ENCODE data around the gene KRTAP4-4.
"Not testable (repeated sequence)": the region's sequence is repeated elsewhere in the genome, so short reads cannot be mapped to it uniquely, and the experiment has no call there.

The KRTAP4-4 gene

DNA sequence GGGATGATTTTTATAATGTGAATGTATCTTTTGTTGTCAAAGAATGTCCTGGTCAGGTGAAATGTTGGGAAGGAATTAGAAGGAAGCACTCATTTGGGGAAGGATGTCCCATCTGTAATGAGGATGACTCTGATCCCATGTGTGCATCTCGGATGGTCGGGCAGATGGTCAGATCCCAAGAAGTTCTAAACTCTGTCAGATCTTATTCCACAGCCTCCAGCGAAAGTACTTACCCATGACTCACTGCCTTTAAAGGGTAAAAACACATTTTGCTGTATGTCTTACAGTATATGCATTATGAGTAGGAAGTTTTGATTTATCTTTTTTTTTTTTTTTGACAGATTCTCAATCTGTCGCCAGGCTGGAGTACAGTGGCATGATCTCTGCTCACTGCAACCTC lies 41.8 kb downstream of the KRTAP4-4 start:
- no peaks in the 10 kb centered on the region for H3K27me3 ChIP-seq (replicated peaks; ENCODE audit: control insufficient read depth, insufficient read depth, low read length)
- TF ChIP-seq, protein P1, sequence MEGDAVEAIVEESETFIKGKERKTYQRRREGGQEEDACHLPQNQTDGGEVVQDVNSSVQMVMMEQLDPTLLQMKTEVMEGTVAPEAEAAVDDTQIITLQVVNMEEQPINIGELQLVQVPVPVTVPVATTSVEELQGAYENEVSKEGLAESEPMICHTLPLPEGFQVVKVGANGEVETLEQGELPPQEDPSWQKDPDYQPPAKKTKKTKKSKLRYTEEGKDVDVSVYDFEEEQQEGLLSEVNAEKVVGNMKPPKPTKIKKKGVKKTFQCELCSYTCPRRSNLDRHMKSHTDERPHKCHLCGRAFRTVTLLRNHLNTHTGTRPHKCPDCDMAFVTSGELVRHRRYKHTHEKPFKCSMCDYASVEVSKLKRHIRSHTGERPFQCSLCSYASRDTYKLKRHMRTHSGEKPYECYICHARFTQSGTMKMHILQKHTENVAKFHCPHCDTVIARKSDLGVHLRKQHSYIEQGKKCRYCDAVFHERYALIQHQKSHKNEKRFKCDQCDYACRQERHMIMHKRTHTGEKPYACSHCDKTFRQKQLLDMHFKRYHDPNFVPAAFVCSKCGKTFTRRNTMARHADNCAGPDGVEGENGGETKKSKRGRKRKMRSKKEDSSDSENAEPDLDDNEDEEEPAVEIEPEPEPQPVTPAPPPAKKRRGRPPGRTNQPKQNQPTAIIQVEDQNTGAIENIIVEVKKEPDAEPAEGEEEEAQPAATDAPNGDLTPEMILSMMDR (IDR thresholded peaks at IDR 0.05; ENCODE audit: insufficient read depth, low read length, poor library complexity, severe bottlenecking): no peak
- no peak for DNase-seq (ENCODE audit: extremely low read depth, insufficient read length)

DNA sequence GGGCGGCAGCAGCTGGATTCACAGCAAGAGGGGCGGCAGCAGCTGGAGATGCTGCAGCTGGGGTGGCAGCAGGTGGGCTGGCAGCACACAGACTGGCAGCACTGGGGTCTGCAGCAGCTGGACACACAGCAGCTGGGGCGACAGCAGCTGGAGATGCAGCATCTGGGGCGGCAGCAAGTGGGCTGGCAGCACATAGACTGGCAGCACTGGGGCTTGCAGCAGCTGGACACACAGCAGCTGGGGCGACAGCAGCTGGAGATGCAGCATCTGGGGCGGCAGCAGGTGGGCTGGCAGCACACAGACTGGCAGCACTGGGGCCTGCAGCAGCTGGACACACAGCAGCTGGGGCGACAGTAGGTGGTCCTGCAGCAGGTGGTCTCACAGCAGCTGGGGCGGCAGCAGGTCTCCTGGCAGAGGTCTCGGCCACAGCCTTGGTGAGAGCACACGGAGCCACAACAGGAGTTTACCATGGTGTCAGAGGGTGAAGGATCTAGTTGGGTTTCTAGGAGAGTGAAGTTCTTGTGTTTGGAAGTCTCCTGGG lies 42.6 kb downstream of the KRTAP4-4 start, which contains the start of gene KRTAP4-11:
Gene KRTAP4-11, minus strand, starts transcription at position 528 of the 541 bp plus-strand sequence. Its CDS starts 58 bp downstream, at position 470.
- DNase-seq (ENCODE audit: extremely low read depth, insufficient read length); H3K27me3 ChIP-seq (replicated peaks; ENCODE audit: control insufficient read depth, insufficient read depth, low read length); H3K4me3 ChIP-seq (replicated peaks; ENCODE audit: low read depth, low read length); H3K36me3 ChIP-seq (ENCODE audit: control insufficient read depth, insufficient read depth, low read length): not testable (repeated sequence)

More for the DNA sequence above, 41.8 kb downstream of the KRTAP4-4 start:
- Histone ChIP-seq H3K4me3 (replicated peaks; ENCODE audit: low read depth, low read length) (no peak overlapping the region), H3K36me3 (ENCODE audit: control insufficient read depth, insufficient read depth, low read length) (no peaks in the 10 kb centered on the region)

DNA sequence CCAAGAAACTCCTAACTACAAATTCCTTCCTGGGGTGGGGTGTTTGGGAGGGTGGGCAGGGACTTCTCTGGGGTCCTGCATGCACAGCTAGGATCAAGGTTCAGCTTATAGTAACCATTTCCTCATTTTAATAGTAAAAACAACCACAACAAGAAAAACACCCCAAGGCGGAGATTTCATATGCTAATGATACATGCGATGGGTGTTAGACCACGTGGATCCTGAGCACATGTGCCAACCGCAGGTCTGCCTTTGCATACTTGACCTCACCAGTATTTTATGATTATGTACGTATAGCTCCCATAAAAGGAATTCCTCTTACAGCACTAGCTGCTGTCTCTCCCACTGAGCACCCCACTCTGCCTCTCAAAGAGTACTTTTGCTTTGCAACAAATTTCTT lies 44.3 kb downstream of the KRTAP4-4 start:
- Histone ChIP-seq H3K27me3 (replicated peaks; ENCODE audit: control insufficient read depth, insufficient read depth, low read length) (no peaks in the 10 kb centered on the region), H3K36me3 (ENCODE audit: control insufficient read depth, insufficient read depth, low read length) (no peaks in the 10 kb centered on the region), H3K4me3 (replicated peaks; ENCODE audit: low read depth, low read length) (no peak overlapping the region)
- no peak for DNase-seq (ENCODE audit: extremely low read depth, insufficient read length)
- TF ChIP-seq, protein P1 (IDR thresholded peaks at IDR 0.05; ENCODE audit: insufficient read depth, low read length, poor library complexity, severe bottlenecking): no peak

DNA sequence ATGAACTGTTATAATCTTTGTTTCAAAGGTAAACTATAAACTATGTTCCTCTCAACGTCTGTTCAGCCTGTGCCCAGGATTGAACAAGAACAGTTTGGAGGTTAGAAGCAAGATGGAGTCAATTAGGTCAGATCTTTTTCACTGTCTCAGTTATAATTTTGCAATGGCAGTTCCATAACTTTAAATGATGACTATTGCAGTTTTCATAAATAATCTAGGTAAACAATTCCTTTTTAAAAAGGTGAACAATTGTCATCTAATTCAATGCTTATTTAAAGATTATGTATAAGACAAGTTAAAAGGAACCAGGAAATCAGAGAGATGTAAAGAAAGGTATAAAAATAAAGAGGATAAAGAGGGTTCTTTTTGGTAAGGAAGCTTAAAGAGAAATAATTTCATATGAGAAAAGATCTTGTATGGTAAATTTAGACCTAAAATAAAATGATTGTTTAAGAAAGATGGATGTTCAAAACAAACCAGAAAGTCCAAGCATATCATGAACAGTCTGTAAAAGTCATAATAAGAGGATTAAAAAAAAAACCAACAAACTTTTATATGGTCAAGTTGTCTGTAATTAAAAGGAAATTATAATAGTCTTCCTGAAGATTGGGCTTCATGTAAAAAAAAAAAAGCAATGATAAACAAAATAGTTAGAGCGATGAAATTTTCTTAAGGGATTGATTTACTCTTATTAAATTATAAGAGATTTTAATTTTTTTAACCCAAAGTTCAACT lies 49.2 kb downstream of the KRTAP4-4 start:
- Histone ChIP-seq H3K27me3 (replicated peaks; ENCODE audit: control insufficient read depth, insufficient read depth, low read length) (no peaks in the 10 kb centered on the region; the same call in 1 of the 2 replicates), H3K36me3 (ENCODE audit: control insufficient read depth, insufficient read depth, low read length) (no peaks in the 10 kb centered on the region), H3K4me3 (replicated peaks; ENCODE audit: low read depth, low read length) (no peak overlapping the region)
- TF ChIP-seq, protein P1 (IDR thresholded peaks at IDR 0.05; ENCODE audit: insufficient read depth, low read length, poor library complexity, severe bottlenecking): no peak
- DNase-seq (ENCODE audit: extremely low read depth, insufficient read length): no peak

Data from GM06990 (cell line).